Stimulated activated CD4-positive, alpha-beta T cell treated with anti-CD3 and anti-CD28 coated beads, Interleukin-12 subunit alpha, Interleukin-12 subunit beta, amount 100 ng/mL, for 4 hours (primary cell): ENCODE measurements around the gene ACADS.

ENCODE experiments used
- DNase-seq: peaks from one replicate; pipeline ENCODE4 v3.0.0-alpha.2; 2020

Gene ACADS

GRCh38 chr12:120702637-120703036 lies 23.0 kb upstream of the ACADS start:
- no peak for DNase-seq

GRCh38 chr12:120703311-120703942 lies 22.2 kb upstream of the ACADS start:
- DNase-seq = no peak

- no peak for DNase-seq
These were observed 20.0 kb upstream of the ACADS start for GRCh38 chr12:120705618-120706017.

- no peak for DNase-seq
These were observed 19.6 kb upstream of the ACADS start for GRCh38 chr12:120706029-120706428.

- DNase-seq = no peak
These were observed 17.0 kb upstream of the ACADS start for GRCh38 chr12:120708651-120709050.

- DNase-seq = peak; percentile 78
These were observed 15.4 kb upstream of the ACADS start, which contains the start of gene UNC119B for GRCh38 chr12:120710031-120710804. Gene UNC119B (plus strand): TSS chr12:120710458. CDS start chr12:120710475, 17 bp downstream.

GRCh38 chr12:120710805-120711296 lies 14.8 kb upstream of the ACADS start:
- peak; percentile 24 for DNase-seq

- DNase-seq = no peak
These were observed 14.2 kb upstream of the ACADS start for GRCh38 chr12:120711411-120711810.

GRCh38 chr12:120712610-120713009 lies 13.0 kb upstream of the ACADS start:
- no peak for DNase-seq

GRCh38 chr12:120713861-120714482 lies 11.7 kb upstream of the ACADS start:
- peak; percentile 49 for DNase-seq

GRCh38 chr12:120718055-120718454 lies 7.6 kb upstream of the ACADS start:
- no peak for DNase-seq

- DNase-seq = no peak
These were observed 6.6 kb upstream of the ACADS start for GRCh38 chr12:120719072-120719471.

- DNase-seq = no peak
These were observed 6.0 kb upstream of the ACADS start for GRCh38 chr12:120719496-120720233.

- DNase-seq = no peak
These were observed 5.2 kb upstream of the ACADS start for GRCh38 chr12:120720234-120720986.

GRCh38 chr12:120720987-120721801 lies 4.4 kb upstream of the ACADS start:
- no peak for DNase-seq

GRCh38 chr12:120721866-120722265 lies 3.8 kb upstream of the ACADS start:
- DNase-seq = no peak

GRCh38 chr12:120722784-120723183 lies 2.8 kb upstream of the ACADS start:
- no peak for DNase-seq

- DNase-seq = no peak
These were observed 906 bp upstream of the ACADS start for GRCh38 chr12:120724720-120725119.

- no peak for DNase-seq
These were observed 421 bp upstream of the ACADS start for GRCh38 chr12:120725151-120725658.

- no peak for DNase-seq
These were observed 826 bp downstream of the ACADS start for GRCh38 chr12:120726510-120726793.

- no peak for DNase-seq
These were observed 1.3 kb downstream of the ACADS start for GRCh38 chr12:120726961-120727360.
